HepG2 (cell line): ENCODE results near the gene HSPA1A. TPM values are rescaled to one million over a fixed set of nuclear protein-coding genes. Genes with fewer than 3 reads are reported as not detected.

Experiments
- CBX1 ChIP-seq: IDR thresholded peaks from one replicate; pipeline ENCODE4 v1.6.1; 2016; ENCODE audit warnings: antibody characterized with exemption, low read depth
- CTCF ChIP-seq: sonication (generic); formaldehyde crosslinking; IDR thresholded peaks from 2 replicates; pipeline ENCODE4 v1.5.0; 2020; ENCODE audit warnings: mild to moderate bottlenecking, missing genetic modification reagents, moderate library complexity
- GABPA ChIP-seq, 2 experiments: IDR thresholded peaks; 2 replicates each; pipeline ENCODE4 v1.6.1; 2011 to 2016; ENCODE audit warnings: low read depth in 2 of 2, low read length in 1 of 2, missing biosample characterization in 1 of 2, missing genetic modification characterization in 1 of 2
- KDM3A ChIP-seq: IDR thresholded peaks from 2 replicates; pipeline ENCODE4 v1.6.1; 2018; ENCODE audit warnings: low read depth, missing compliant biosample characterization
- MIER2 ChIP-seq: IDR thresholded peaks from 2 replicates; pipeline ENCODE4 v1.6.1; 2016; ENCODE audit warnings: missing biosample characterization, missing genetic modification reagents
- POGZ ChIP-seq: sonication (generic); formaldehyde crosslinking; IDR thresholded peaks from 2 replicates; pipeline ENCODE4 v1.4.0; 2020; ENCODE audit warnings: mild to moderate bottlenecking, missing genetic modification reagents
- PPARG ChIP-seq: conservative IDR thresholded peaks from 2 replicates; pipeline ENCODE4 v1.6.1; 2016; ENCODE audit warnings: missing biosample characterization, missing genetic modification reagents
- TBX2 ChIP-seq: sonication (generic); formaldehyde crosslinking; IDR thresholded peaks from 2 replicates; pipeline ENCODE4 v1.5.0; 2020; ENCODE audit warnings: missing genetic modification reagents, mild to moderate bottlenecking, borderline replicate concordance
- TEAD3 ChIP-seq: optimal IDR thresholded peaks from 2 replicates; pipeline ENCODE3; 2016; ENCODE audit warnings: borderline replicate concordance
- ZGPAT ChIP-seq: IDR thresholded peaks from 2 replicates; pipeline ENCODE4 v1.6.1; 2016; ENCODE audit warnings: mild to moderate bottlenecking
- ZNF225 ChIP-seq: sonication (generic); formaldehyde crosslinking; IDR thresholded peaks from 2 replicates; pipeline ENCODE4 v1.4.0; 2020; ENCODE audit warnings: mild to moderate bottlenecking, missing genetic modification reagents
- ZNF331 ChIP-seq: sonication (generic); formaldehyde crosslinking; IDR thresholded peaks from 2 replicates; pipeline ENCODE4 v1.4.0; 2020; ENCODE audit warnings: missing genetic modification reagents
- ZNF451 ChIP-seq: sonication (generic); formaldehyde crosslinking; IDR thresholded peaks from 2 replicates; pipeline ENCODE4 v1.5.0; 2020; ENCODE audit warnings: mild to moderate bottlenecking, missing genetic modification reagents
- ZNF687 ChIP-seq: sonication (generic); formaldehyde crosslinking; IDR thresholded peaks from 2 replicates; pipeline ENCODE4 v1.5.1; 2020; ENCODE audit warnings: mild to moderate bottlenecking, missing genetic modification reagents, moderate library complexity
- ZNF746 ChIP-seq: sonication (generic); formaldehyde crosslinking; IDR thresholded peaks from 2 replicates; pipeline ENCODE4 v1.8.0; 2022; ENCODE audit warnings: mild to moderate bottlenecking, missing genetic modification reagents
- ZNF879 ChIP-seq: sonication (generic); formaldehyde crosslinking; IDR thresholded peaks from 2 replicates; pipeline ENCODE4 v1.8.1; 2023; ENCODE audit warnings: missing genetic modification reagents
- ZSCAN9 ChIP-seq: IDR thresholded peaks from 2 replicates; pipeline ENCODE4 v1.6.1; 2016; ENCODE audit warnings: borderline replicate concordance
- polyA plus RNA-seq, 8 experiments: library from polyadenylated mRNA; depleted of rRNA in 3 of 8; stranded (reverse) in 7 of 8; unstranded in 1 of 8; fragments of >200 nt; fragmentation: Illumina TruSeq in 4 of 8; extraction: Trizol in 4 of 8; gene quantifications; 2 replicates each; pipeline versions ENCODE4 v1.2.1 to v1.2.3, GENCODE V29; 2011 to 2016; ENCODE audit warnings: low read depth in 4 of 8, missing spikeins in 1 of 8, mixed read lengths in 1 of 8; ENCODE audit not compliant: insufficient read depth in 1 of 8
- total RNA-seq, 5 experiments: library from RNA; depleted of rRNA; stranded (reverse); fragments of >200 nt; fragmentation: Illumina TruSeq; extraction: Trizol; gene quantifications; 2 replicates each; pipeline ENCODE4 v1.2.3, GENCODE V29; 2016; ENCODE audit warnings: low read depth in 1 of 5

Gene HSPA1A
- total and polyA plus RNA-seq, 2 of the 13 experiments (the other 11 are each of a cell fraction or from before 2014, with no cell fraction given), result 44.5 to 85.0 TPM

GRCh38 chr6:31769684-31770371, 45.5 kb upstream of the HSPA1A start (continued):
- TF ChIP-seq ZGPAT (CRISPR knock-in tag), result peak; percentile 58; the same call in 1 of the 2 replicates
- TF ChIP-seq TEAD3, result peak; percentile 69
- TF ChIP-seq MIER2 (CRISPR knock-in tag), result peak; percentile 61; the same call in 1 of the 2 replicates
- peak; percentile 98 for TF ChIP-seq CTCF (CRISPR knock-in tag)
- peak; percentile 40; the same call in 1 of the 2 replicates for TF ChIP-seq ZSCAN9 (CRISPR knock-in tag)
- 0 out of 2 replicates have a peak, but pooled peaks have one; percentile 61 for TF ChIP-seq ZNF225
- TF ChIP-seq POGZ (CRISPR knock-in tag), result 0 out of 2 replicates have a peak, but pooled peaks have one; percentile 39
- TF ChIP-seq KDM3A (CRISPR knock-in tag), result peak; percentile 78; the same call in 1 of the 2 replicates
- 0 out of 2 replicates have a peak, but pooled peaks have one; percentile 10 for TF ChIP-seq PPARG (CRISPR knock-in tag)
- TF ChIP-seq GABPA (IDR thresholded peaks at IDR 0.05; ENCODE audit: low read depth, low read length), result no peak
- peak; percentile 46; the same call in 1 of the 2 replicates for TF ChIP-seq GABPA (CRISPR knock-in tag; IDR thresholded peaks at IDR 0.05; ENCODE audit: low read depth)
- peak; percentile 19; the same call in 1 of the 2 replicates for TF ChIP-seq TBX2 (CRISPR knock-in tag)
- TF ChIP-seq CBX1, result peak; percentile 58
- TF ChIP-seq ZNF746 (CRISPR knock-in tag), result no peak
- peak; percentile 84; the same call in 1 of the 2 replicates for TF ChIP-seq ZNF451 (CRISPR knock-in tag)
- peak; percentile 66 for TF ChIP-seq ZNF687 (CRISPR knock-in tag)
- TF ChIP-seq ZNF879, result 0 out of 2 replicates have a peak, but pooled peaks have one; percentile 35
- TF ChIP-seq ZNF331 (CRISPR knock-in tag), result peak; percentile 63; the same call in 1 of the 2 replicates
